SW 1271 (cell line): ENCODE results near the gene CDH23.

Experiments used
- DNase-seq, 2 experiments: peaks; one replicate each; lab custom pipeline; 2025; lab: John Stamatoyannopoulos, UW

The CDH23 gene

GRCh38 chr10:71537681-71538080 is 141.0 kb downstream of the CDH23 start:
- DNase-seq = no peak

GRCh38 chr10:71538608-71539260 is 142.0 kb downstream of the CDH23 start:
- no peak for DNase-seq

GRCh38 chr10:71539442-71540118 is 142.9 kb downstream of the CDH23 start:
- DNase-seq = no peak

GRCh38 chr10:71542478-71542877 is 145.8 kb downstream of the CDH23 start:
- DNase-seq = no peak

GRCh38 chr10:71543608-71544170 is 147.0 kb downstream of the CDH23 start:
- no peak for DNase-seq

GRCh38 chr10:71545001-71545400 is 148.3 kb downstream of the CDH23 start:
- DNase-seq = no peak

- no peak for DNase-seq
Measured at GRCh38 chr10:71546220-71546619, 149.5 kb downstream of the CDH23 start.

- no peak for DNase-seq
Measured at GRCh38 chr10:71547312-71547711, 150.6 kb downstream of the CDH23 start.

- peak in 1 of 2 experiments; percentile 2 for DNase-seq
Measured at GRCh38 chr10:71547876-71548846, 151.4 kb downstream of the CDH23 start.

- no peak for DNase-seq
Measured at GRCh38 chr10:71549766-71550533, 153.2 kb downstream of the CDH23 start.

GRCh38 chr10:71550628-71551027 is 153.9 kb downstream of the CDH23 start:
- no peak for DNase-seq

- DNase-seq = no peak
Measured at GRCh38 chr10:71551970-71552369, 155.2 kb downstream of the CDH23 start.

GRCh38 chr10:71553432-71553831 is 156.7 kb downstream of the CDH23 start:
- DNase-seq = no peak

GRCh38 chr10:71554671-71555070 is 158.0 kb downstream of the CDH23 start:
- DNase-seq = no peak

GRCh38 chr10:71555087-71555723 is 158.5 kb downstream of the CDH23 start:
- no peak for DNase-seq

GRCh38 chr10:71555724-71556119 is 159.0 kb downstream of the CDH23 start:
- no peak for DNase-seq

- no peak for DNase-seq
Measured at GRCh38 chr10:71558991-71559390, 162.3 kb downstream of the CDH23 start.

GRCh38 chr10:71561003-71561574 is 164.4 kb downstream of the CDH23 start:
- no peak for DNase-seq

GRCh38 chr10:71562181-71562580 is 165.5 kb downstream of the CDH23 start:
- DNase-seq = no peak

- no peak for DNase-seq
Measured at GRCh38 chr10:71562904-71563303, 166.2 kb downstream of the CDH23 start.
